GM12874 (cell line): Measurements from ENCODE around the gene RABGAP1L.

Experiments used
- CTCF ChIP-seq: IDR thresholded peaks from 2 replicates; pipeline ENCODE4 v1.5.1; 2011; ENCODE audit warnings: low read depth, mild to moderate bottlenecking, control low read depth, low read length, moderate library complexity; ENCODE audit not compliant: insufficient read depth

RABGAP1L gene

GRCh38 chr1:174976436-174977108 is 817.3 kb downstream of the RABGAP1L start:
- no peak for TF ChIP-seq CTCF

- TF ChIP-seq CTCF = peak; percentile 42
Measured at GRCh38 chr1:174982971-174983689, 823.8 kb downstream of the RABGAP1L start.

GRCh38 chr1:174984952-174985351 is 825.6 kb downstream of the RABGAP1L start:
- no peak for TF ChIP-seq CTCF

GRCh38 chr1:174988539-174988938 is 829.2 kb downstream of the RABGAP1L start:
- no peak for TF ChIP-seq CTCF

- no peak for TF ChIP-seq CTCF
Measured at GRCh38 chr1:174988986-174989385, 829.7 kb downstream of the RABGAP1L start.

- TF ChIP-seq CTCF = no peak
Measured at GRCh38 chr1:174989536-174990220, 830.4 kb downstream of the RABGAP1L start.

- TF ChIP-seq CTCF = no peak
Measured at GRCh38 chr1:174990382-174990999, 831.2 kb downstream of the RABGAP1L start.
